Common myeloid progenitor, CD34-positive (primary cell): ENCODE data around the gene VARS1.
"Not testable (repeated sequence)": the region's sequence is repeated elsewhere in the genome, so short reads cannot be mapped to it uniquely, and the experiment has no call there.

ENCODE experiments used
- CTCF ChIA-PET: fragments of 350-600 bp; sonication (Branson Sonifier 250); formaldehyde crosslinking; loops from one replicate; lab custom pipeline; 2021; ENCODE audit warnings: antibody characterized with exemption; lab: Charles Lee
- POLR2A ChIA-PET: fragments of 350-600 bp; sonication (Branson Sonifier 250); formaldehyde crosslinking; loops from one replicate; lab custom pipeline; 2021; ENCODE audit warnings: antibody characterized with exemption; lab: Charles Lee
- DNase-seq, 3 donors: peaks; one replicate each; pipeline versions ENCODE4 v3.0.0 to v3.0.0-alpha.2; 2013
- H3K27ac ChIP-seq, 2 experiments: 1 replicate in 1 of 2; 2 replicates in 1 of 2; pipeline ENCODE4 v1.7.0; 2013; ENCODE audit warnings: inconsistent platforms in 2 of 2, low read length in 2 of 2, mild to moderate bottlenecking in 2 of 2, low read depth in 1 of 2, moderate library complexity in 1 of 2; ENCODE audit not compliant: severe bottlenecking in 2 of 2, insufficient read depth in 1 of 2, poor library complexity in 1 of 2
- H3K27me3 ChIP-seq, 5 experiments: replicated peaks in 2 of 5; 1 replicate in 3 of 5; 2 replicates in 2 of 5; pipeline versions ENCODE4 v1.6.1 to v1.7.0; 2013; ENCODE audit warnings: low read length in 4 of 5, mild to moderate bottlenecking in 2 of 5, moderate library complexity in 2 of 5, inconsistent platforms in 1 of 5; ENCODE audit not compliant: insufficient read depth in 5 of 5, control insufficient read depth in 4 of 5
- H3K36me3 ChIP-seq, 4 experiments: 1 replicate in 2 of 4; 2 replicates in 2 of 4; pipeline versions ENCODE4 v1.6.1 to v1.7.0; 2013; ENCODE audit warnings: low read length in 3 of 4, control low read depth in 1 of 4, mild to moderate bottlenecking in 1 of 4; ENCODE audit not compliant: control insufficient read depth in 4 of 4, insufficient read depth in 4 of 4
- H3K4me1 ChIP-seq, 4 experiments: 1 replicate in 3 of 4; 2 replicates in 1 of 4; pipeline versions ENCODE4 v1.6.1 to v1.7.1; 2013; ENCODE audit warnings: low read length in 3 of 4, mild to moderate bottlenecking in 3 of 4, control low read depth in 1 of 4, inconsistent platforms in 1 of 4, moderate library complexity in 1 of 4; ENCODE audit not compliant: control insufficient read depth in 4 of 4, insufficient read depth in 4 of 4; ENCODE audit errors: control extremely low read depth in 1 of 4
- H3K4me3 ChIP-seq, 7 experiments: 1 replicate in 4 of 7; 2 replicates in 3 of 7; pipeline versions ENCODE4 v1.5.1 to v1.7.0; 2013; ENCODE audit warnings: mild to moderate bottlenecking in 7 of 7, low read length in 6 of 7, moderate library complexity in 6 of 7, inconsistent platforms in 2 of 7, low read depth in 2 of 7, control low read depth in 1 of 7; ENCODE audit not compliant: insufficient read depth in 4 of 7, control insufficient read depth in 1 of 7; ENCODE audit errors: extremely low read depth in 1 of 7
- H3K9me3 ChIP-seq, 5 experiments: 1 replicate in 4 of 5; 2 replicates in 1 of 5; pipeline versions ENCODE4 v1.6.1 to v1.7.1; 2013; ENCODE audit warnings: low read length in 4 of 5, mild to moderate bottlenecking in 2 of 5, inconsistent platforms in 1 of 5, low read depth in 1 of 5, moderate library complexity in 1 of 5; ENCODE audit not compliant: control insufficient read depth in 4 of 5, insufficient read depth in 2 of 5; ENCODE audit errors: control extremely low read depth in 1 of 5
- WGBS: methylation state at CpG from one replicate; pipeline ENCODE4 v1.1.5; 2013; ENCODE audit not compliant: insufficient coverage; 5-methylcytosine and 5-hydroxymethylcytosine counted together

VARS1 gene

DNA sequence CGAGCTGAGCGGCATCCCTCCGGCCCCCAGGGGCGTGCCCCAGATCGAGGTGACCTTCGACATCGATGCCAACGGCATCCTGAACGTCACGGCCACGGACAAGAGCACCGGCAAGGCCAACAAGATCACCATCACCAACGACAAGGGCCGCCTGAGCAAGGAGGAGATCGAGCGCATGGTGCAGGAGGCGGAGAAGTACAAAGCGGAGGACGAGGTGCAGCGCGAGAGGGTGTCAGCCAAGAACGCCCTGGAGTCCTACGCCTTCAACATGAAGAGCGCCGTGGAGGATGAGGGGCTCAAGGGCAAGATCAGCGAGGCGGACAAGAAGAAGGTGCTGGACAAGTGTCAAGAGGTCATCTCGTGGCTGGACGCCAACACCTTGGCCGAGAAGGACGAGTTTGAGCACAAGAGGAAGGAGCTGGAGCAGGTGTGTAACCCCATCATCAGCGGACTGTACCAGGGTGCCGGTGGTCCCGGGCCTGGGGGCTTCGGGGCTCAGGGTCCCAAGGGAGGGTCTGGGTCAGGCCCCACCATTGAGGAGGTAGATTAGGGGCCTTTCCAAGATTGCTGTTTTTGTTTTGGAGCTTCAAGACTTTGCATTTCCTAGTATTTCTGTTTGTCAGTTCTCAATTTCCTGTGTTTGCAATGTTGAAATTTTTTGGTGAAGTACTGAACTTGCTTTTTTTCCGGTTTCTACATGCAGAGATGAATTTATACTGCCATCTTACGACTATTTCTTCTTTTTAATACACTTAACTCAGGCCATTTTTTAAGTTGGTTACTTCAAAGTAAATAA lies 21.8 kb upstream of the VARS1 start:
- ChIA-PET POLR2A (interaction anchor here (0.7 to 1.4 kb wide), 3 partner anchors 14 to 78 kb away, joined by 3 to 4 read pairs (median 3); partner anchors contain the start of gene VARS1), CTCF (interaction anchor here (1.0 to 1.7 kb wide), 8 partner anchors 8 to 258 kb away, joined by 3 to 6 read pairs (median 4); partner anchors contain the start of gene LSM2)
- peak overlapping the region; percentile 46 to 67 for H3K27ac ChIP-seq
- H3K4me1 ChIP-seq: peaks cover 24 to 55% (median 38%) of the 10 kb centered on the region in 4 experiments
- peak in 1 of 3 donors; percentile 53 for DNase-seq
- H3K27me3 ChIP-seq, H3K36me3 ChIP-seq, H3K9me3 ChIP-seq: not testable (repeated sequence)
- 25% methylated on average over 4 of the region's 37 CpGs for WGBS
- H3K4me3 ChIP-seq: peak overlapping the region in 6 of 7 experiments; percentile 59 to 83 (median 70)

- H3K9me3 ChIP-seq: no peaks in the 10 kb centered on the region
- peak within 1 kb of the TSS; percentile 69 to 98 (median 88) for H3K4me3 ChIP-seq
- H3K4me1 ChIP-seq: peaks cover 16 to 38% (median 27%) of the 10 kb centered on the region in 4 experiments
- DNase-seq: peak; percentile 86 to 91 (median 90)
- WGBS: 0% methylated on average over 34 of the region's 56 CpGs
- H3K27me3 ChIP-seq: no peaks in the 10 kb centered on the region
- peak within 1 kb of the TSS; percentile 58 to 83 for H3K27ac ChIP-seq
- H3K36me3 ChIP-seq: no peaks in the 10 kb centered on the region
- CTCF ChIA-PET: interaction anchor here (0.7 to 3.9 kb wide), 8 partner anchors 10 to 85 kb away, joined by 3 to 13 read pairs (median 4); partner anchors contain the start of genes DDAH2, HSPA1B and VARS1
- POLR2A ChIA-PET: interaction anchor here (0.8 to 1.9 kb wide), 4 partner anchors 9 to 19 kb away, joined by 4 to 14 read pairs (median 6); partner anchors contain the start of genes HSPA1B, LSM2 and VARS1
Observed at GRCh38 chr6:31815025-31815838, 19.7 kb upstream of the VARS1 start, which contains the start of the genes HSPA1A and HSPA1L. HSPA1A (plus strand) TSS chr6:31815543; CDS start chr6:31815757, 214 bp downstream. HSPA1L (minus strand) TSS chr6:31815283; CDS start chr6:31811972, 3,311 bp downstream.

DNA sequence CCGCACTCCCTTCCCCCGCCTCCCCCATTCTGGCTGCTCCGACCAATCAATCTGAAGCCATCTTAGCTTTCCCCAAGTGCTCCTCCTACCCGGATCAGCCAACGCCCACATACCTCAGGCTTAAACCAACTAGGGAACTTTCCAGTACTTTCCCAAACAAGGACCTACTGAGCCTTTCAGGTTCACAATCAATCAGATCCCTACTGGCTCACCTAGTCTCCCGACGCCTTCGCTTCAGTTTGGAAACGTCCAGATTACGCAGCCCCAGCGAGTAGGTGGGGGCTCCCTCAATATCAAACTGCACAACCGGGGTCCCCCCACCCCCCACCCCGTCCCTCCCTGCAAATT lies 19.1 kb upstream of the VARS1 start:
- Histone ChIP-seq H3K4me3 (peak overlapping the region; percentile 35 to 95 (median 82)), H3K4me1 (peaks cover 16 to 38% (median 24%) of the 10 kb centered on the region in 4 experiments), H3K9me3 (no peaks in the 10 kb centered on the region), H3K27me3 (no peaks in the 10 kb centered on the region), H3K27ac (peak overlapping the region; percentile 58 to 83), H3K36me3 (no peaks in the 10 kb centered on the region)
- ChIA-PET POLR2A (interaction anchor here (0.7 to 1.9 kb wide), 7 partner anchors 8 to 111 kb away, joined by 3 to 14 read pairs (median 4); partner anchors contain the start of genes ABHD16A, HSPA1B, LSM2 and VARS1), CTCF (interaction anchor here (1.0 to 3.9 kb wide), 8 partner anchors 11 to 85 kb away, joined by 3 to 13 read pairs (median 6); partner anchors contain the start of genes HSPA1B and VARS1)
- WGBS: 0% methylated on average over 9 of the region's 13 CpGs
- DNase-seq: peak; percentile 80 to 86 (median 83)

- DNase-seq: no peak
- Histone ChIP-seq H3K4me3 (peak overlapping the region in 3 of 7 experiments; percentile 28 to 95 (median 91)), H3K36me3 (no peaks in the 10 kb centered on the region), H3K9me3 (no peaks in the 10 kb centered on the region), H3K27me3 (no peaks in the 10 kb centered on the region), H3K27ac (peak overlapping the region in 1 of 2 experiments; percentile 83), H3K4me1 (peaks cover 10 to 35% (median 17%) of the 10 kb centered on the region in 4 experiments)
- WGBS: 100% methylated on average over 2 of the region's 7 CpGs
- ChIA-PET POLR2A (interaction anchor here (1.2 to 1.5 kb wide), 2 partner anchors 13 to 198 kb away, joined by 3 to 4 read pairs; partner anchors contain the start of gene HSPA1B), CTCF (interaction anchor here (0.6 to 3.9 kb wide), 9 partner anchors 13 to 92 kb away, joined by 3 to 13 read pairs (median 5); partner anchors contain the start of genes LY6G6C and VARS1)
Observed at GRCh38 chr6:31813465-31813849, 17.9 kb upstream of the VARS1 start.

- CTCF ChIA-PET: interaction anchor here (0.6 to 3.9 kb wide), 5 partner anchors 13 to 132 kb away, joined by 3 to 13 read pairs (median 4); partner anchors contain the start of genes ABHD16A and VARS1
- 96% methylated on average over 12 of the region's 12 CpGs for WGBS
- H3K9me3 ChIP-seq: no peaks in the 10 kb centered on the region
- no peaks in the 10 kb centered on the region for H3K36me3 ChIP-seq
- H3K27ac ChIP-seq: no peak overlapping the region
- no peaks in the 10 kb centered on the region for H3K27me3 ChIP-seq
- no peak overlapping the region for H3K4me3 ChIP-seq
- peaks cover 8 to 27% (median 11%) of the 10 kb centered on the region in 4 experiments for H3K4me1 ChIP-seq
- POLR2A ChIA-PET: interaction anchor here (0.5 kb wide), 1 partner anchor 84 kb away, joined by 3 read pairs; no protein-coding TSS in a partner anchor
- no peak for DNase-seq
Observed at GRCh38 chr6:31811645-31812044, 16.1 kb upstream of the VARS1 start.

DNA sequence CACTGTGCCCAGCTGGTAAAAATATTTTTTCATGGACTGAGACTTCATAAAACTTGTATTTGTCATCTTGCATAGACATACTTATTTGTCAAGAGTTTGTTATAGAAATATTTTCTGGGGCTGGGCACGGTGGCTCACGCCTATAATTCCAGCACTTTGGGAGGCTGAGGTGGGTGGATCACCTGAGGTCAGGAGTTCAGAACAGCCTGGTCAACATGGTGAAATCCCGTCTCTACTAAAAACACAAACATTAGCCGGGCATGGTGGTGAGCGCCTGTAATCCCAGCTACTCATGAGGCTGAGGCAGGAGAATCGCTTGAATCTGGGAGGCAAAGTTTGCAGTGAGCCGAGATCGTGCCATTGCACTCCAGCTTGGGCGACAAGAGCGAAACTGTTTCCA lies 13.0 kb upstream of the VARS1 start:
- peaks cover 6 to 18% (median 14%) of the 10 kb centered on the region in 4 experiments for H3K4me1 ChIP-seq
- DNase-seq, H3K36me3 ChIP-seq, H3K9me3 ChIP-seq, H3K27ac ChIP-seq, POLR2A ChIA-PET, H3K4me3 ChIP-seq, H3K27me3 ChIP-seq: not testable (repeated sequence)
- WGBS: 94% methylated on average over 3 of the region's 10 CpGs
- CTCF ChIA-PET: interaction anchor here (1.5 to 1.8 kb wide), 2 partner anchors 10 to 13 kb away, joined by 4 to 5 read pairs; partner anchors contain the start of gene VARS1
